Suppressor macrophage (primary cell): ENCODE measurements around the gene NT5C1A.
A peak's percentile ranks its signal among the peaks of the same experiment; 100 is the strongest.

Source experiments
- DNase-seq, 4 experiments: peaks; one replicate each; pipeline ENCODE4 v3.0.0-alpha.2; 2020 to 2022

The NT5C1A gene

DNA sequence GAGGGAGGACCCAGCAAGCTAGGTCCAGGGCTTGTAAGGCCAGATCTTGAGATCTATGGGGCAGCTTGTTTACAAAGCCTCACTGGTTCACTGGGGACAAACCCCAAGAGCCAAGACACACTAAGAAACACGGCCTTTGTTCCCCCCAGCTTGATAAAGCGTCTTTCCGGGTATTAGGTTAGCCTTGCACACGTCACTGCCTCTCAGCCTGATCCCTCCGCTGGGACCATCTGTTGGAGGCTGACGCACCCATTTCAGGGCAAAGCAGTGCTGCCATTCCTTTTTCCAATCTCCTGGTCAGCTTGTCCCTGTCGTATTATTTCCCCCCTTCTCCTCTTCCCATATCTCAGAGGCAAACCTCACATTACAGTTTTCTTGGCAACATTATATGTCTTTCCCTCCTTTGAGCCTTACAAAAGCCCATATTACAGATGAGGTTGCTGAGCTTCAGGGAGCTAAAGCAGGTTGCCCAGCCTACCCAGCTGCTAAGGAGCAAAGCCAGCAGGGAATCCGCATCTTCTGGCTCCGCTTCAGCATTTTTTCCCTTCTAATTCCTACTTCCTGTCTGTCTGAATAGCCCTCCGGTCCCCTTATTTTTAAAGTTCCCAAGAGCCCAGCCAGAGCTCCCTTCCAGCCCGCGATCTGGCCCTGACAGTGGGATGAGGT is 36.6 kb downstream of the NT5C1A start:
- no peak for DNase-seq

DNA sequence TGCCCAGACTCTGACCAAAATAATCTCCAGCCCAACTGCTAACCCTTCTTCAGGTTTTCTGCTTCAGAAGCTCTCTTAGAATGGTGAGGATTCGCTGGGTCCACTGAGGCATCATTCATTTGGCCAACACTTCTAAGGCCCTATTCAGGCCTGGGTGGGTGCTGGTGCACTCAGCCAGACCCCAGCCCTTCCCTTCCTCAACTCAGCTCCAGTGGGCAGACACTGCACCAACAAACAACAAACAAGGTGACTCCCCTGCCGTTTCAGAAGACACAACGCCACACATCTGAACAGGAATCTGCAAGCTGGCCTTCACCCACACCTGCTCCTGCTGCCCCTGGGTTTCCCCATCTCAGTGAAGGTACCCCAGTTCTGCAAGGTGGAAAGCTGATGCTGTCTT is 38.5 kb downstream of the NT5C1A start:
- no peak for DNase-seq

- no peak for DNase-seq
Measured at GRCh38 chr1:39632682-39633417, 39.1 kb downstream of the NT5C1A start.

DNA sequence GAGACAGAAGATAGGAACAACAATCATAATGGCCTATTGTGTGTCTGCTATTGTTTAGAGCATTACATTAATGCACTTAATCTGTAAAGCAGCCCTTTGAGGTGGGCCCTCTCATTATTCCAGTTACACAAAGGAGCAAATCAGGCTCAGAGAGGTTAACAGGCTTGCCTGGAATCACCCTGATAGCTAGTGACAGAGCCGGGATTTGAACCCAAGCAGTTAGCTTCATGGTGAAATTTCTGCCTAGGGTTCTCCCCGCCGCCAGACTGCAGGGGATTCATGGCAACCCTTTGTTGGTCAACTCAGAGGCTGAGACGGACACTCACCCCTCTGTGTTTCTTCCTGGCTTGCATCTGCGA is 39.6 kb downstream of the NT5C1A start:
- DNase-seq: no peak

- DNase-seq: no peak
Measured at GRCh38 chr1:39631361-39632322, 40.3 kb downstream of the NT5C1A start.

DNA sequence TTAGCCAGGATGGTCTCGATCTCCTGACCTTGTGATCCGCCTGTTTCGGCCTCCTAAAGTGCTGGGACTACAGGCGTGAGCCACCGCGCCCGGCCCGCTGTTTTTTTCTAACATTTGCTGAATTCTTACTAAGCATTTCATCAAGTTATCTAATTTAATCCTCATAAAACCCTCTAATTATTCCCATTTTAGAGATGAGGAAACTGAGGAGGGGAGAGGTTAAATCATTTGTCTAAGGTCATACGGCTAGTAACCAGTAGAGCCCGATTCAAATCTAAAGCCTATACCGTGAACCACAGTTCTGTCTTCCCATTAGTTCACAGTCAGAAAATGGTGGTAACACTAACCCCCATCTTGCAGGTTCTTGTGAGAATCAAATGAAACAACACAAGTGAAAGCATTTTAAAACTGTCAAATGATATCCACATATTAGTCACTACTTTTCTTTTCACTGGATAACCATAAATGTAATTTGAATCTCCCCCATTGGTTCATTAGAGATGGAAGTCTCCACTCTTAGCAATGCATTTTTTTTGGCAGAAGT is 43.0 kb downstream of the NT5C1A start:
- no peak for DNase-seq

- DNase-seq: no peak
Measured at GRCh38 chr1:39626646-39627045, 45.3 kb downstream of the NT5C1A start.

DNA sequence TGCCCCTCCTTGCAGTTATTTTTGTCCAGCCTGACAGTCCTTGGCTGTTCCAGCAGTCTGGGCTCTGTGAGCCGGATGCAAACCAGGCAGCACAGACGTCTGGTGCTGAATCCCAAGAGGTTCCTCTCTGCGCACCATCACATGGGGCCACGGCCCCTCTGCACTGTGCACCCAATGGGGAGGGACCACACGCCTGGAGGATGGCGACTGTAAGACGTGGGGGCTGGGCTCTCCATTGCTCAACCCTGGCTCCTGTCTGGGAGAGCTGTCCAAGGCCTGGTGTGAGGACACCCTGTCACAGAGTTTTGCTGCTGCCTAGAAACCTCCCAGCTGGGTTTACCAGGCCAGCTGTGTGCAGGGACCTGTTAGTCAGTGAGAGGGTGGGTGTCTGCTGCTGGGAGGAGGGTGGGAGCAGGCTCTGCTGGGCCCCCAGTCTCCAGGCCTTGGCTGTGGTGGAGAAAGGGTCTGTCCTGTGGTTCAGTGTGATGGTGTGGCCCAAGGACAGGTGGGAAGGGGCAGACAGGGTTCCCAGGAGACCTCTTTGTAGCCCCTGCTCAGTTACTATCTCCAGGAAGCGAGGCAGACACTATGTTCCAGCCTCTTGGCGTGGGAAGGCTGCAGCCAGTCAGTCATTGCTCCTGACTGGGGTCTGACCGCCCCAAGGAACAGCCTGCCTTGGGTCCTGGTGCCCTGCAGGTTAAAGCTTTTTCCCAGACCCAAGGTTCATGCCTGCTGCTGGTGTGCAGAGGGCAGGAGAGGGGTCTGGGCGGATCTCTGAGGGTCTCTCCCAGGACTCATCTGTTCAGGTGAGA is 46.2 kb downstream of the NT5C1A start:
- no peak for DNase-seq

GRCh38 chr1:39625009-39625408 is 46.9 kb downstream of the NT5C1A start:
- no peak for DNase-seq

DNA sequence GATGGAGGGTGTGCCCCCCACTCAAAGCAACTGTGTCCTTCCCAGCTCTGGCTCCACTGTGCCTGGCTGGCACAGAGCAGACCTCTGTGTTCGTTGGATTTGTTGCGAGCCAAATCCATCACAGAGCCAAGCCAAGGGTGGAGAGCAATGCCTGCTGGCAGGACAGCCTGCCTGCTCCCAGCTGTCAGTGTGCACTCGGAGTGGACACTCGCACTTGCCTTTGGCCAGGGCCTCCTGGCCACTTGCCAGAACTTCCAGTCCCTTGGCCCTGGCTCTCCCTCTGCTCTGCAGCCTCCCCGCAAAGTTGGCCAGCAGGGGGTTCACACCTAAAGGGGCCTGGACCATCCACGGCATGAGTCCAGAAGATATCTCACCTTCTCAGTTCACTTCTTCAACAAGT is 48.9 kb downstream of the NT5C1A start:
- no peak for DNase-seq

GRCh38 chr1:39622427-39622826 is 49.5 kb downstream of the NT5C1A start:
- DNase-seq: no peak

DNA sequence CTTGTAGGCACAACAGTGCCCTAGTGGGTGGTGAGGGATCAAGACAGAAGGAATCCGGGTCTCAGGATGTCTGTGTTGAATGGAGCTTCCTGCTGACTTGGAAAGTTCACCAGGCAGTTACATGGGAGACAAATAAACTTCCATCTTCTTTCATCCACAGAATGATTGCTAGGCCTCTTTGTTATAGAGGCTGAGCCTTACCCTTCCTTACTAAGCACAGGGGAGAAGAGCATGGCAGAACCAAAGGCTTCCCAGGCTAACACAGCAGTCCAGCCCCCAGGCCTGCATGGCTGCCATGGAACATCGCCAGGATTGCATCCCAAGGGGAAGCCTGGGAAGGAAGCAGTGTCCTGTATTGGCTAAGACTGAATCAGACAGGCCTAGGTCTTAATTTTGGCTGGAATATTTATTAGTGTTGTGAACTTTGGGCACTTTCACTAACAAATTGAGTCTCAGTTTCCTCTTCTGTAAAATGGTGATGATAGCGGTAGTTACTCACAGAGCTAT is 51.2 kb downstream of the NT5C1A start:
- DNase-seq: no peak

- DNase-seq: no peak
Measured at GRCh38 chr1:39617488-39618049, 54.3 kb downstream of the NT5C1A start.

GRCh38 chr1:39615086-39615673 is 56.7 kb downstream of the NT5C1A start:
- DNase-seq: no peak

- no peak for DNase-seq
Measured at GRCh38 chr1:39614488-39614887, 57.4 kb downstream of the NT5C1A start.

DNA sequence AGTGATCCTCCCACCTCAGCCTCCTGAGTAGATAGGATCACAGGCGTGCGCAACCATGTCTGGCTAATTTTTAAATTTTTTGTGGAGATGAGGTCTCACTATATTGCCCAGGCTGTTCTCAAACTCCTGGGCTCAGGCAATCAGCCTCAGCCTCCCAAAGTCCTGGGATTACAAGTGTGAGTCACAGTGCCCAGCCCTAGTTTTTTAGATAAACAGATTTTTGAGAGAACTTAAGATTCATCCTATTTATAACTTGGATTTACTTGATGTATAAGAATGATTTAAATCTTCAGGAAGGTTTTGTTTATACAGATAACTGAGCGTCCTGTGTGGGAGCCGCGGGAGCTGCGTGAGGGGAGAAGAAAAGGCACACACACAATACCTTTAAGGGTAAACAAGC is 58.7 kb downstream of the NT5C1A start:
- no peak for DNase-seq

- DNase-seq: peak; percentile 51 to 74 (median 54)
Measured at GRCh38 chr1:39609618-39610331, 62.1 kb downstream of the NT5C1A start.
